GM18519 (cell line): ENCODE results near the gene CACNG3.
"Not testable (repeated sequence)": the region's sequence is repeated elsewhere in the genome, so short reads cannot be mapped to it uniquely, and the experiment has no call there.

ENCODE experiments used
- ATAC-seq: cut with Tn5 transposase; IDR thresholded peaks from one replicate; pipeline ENCODE4 v1.9.1; 2021; ENCODE audit warnings: mild to moderate bottlenecking, moderate library complexity; ENCODE audit not compliant: unreplicated experiment, low FRiP score

Gene CACNG3

DNA sequence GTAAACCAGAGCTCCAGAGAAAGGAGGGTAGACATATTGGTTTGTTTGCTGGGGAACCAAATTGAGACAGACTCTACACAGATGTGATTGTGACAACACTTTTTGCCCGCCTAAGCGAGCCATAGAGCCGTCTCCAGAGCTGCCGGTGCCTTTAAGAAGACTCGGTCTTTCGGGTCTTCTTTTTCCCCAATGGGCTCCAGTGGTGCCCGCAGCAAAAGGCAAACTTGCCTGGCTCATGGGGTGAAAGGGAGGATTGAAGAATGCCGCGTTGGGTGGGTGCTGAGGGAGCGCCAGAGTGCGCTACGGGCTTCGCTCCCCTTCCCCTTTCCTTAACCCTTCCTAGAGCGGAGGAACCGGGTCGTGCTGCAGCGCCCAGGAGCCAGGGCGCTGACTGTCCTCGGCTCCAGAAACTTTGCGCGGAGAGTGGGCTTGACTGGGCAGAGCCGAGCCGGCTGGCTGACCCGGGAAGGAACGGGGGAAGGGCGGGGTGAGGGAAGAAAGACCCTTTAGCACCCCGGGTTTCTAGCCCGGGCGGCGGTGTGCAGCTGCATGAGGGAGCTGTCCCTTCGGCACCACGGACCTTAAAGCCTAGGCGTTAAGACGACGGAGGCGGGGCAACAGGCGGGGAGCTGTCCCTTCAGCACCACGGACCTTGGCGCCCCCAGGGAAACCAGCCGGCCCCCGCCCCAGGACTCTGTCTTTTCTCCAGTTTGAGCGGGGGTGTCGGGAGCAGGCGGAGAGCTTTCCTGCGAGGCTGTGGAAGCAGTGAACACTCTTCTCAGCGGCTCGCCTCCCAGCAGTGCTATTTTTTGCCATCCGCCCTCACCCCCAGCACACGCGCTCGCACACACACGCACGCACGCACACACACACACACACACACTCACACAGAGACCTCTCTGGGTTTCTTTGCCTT is at the start of gene CACNG3:
CACNG3 (plus strand) TSS at position 880 of the 916 bp plus-strand sequence. CDS start 420 bp downstream, outside the sequence.
- ATAC-seq, result no peak

DNA sequence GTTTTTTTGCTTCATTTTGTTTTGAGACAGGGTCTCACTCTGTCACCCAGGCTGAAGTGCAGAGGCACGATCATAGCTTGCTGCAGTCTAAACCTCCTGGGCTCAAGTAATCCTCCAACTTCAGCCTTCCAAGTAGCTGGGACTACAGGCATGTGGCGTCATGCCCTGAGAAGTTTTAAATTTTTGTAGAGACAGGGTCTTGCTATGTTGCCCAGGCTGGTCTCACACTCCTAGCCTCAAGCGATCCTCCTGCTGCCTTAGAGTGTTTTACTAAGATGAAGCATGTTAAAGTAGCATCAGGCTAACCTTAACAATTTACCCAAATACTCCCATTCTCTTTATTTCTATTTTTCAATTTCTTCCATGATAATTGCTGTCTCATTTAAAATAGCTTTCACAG is 49.2 kb upstream of the CACNG3 start:
- ATAC-seq, result no peak

DNA sequence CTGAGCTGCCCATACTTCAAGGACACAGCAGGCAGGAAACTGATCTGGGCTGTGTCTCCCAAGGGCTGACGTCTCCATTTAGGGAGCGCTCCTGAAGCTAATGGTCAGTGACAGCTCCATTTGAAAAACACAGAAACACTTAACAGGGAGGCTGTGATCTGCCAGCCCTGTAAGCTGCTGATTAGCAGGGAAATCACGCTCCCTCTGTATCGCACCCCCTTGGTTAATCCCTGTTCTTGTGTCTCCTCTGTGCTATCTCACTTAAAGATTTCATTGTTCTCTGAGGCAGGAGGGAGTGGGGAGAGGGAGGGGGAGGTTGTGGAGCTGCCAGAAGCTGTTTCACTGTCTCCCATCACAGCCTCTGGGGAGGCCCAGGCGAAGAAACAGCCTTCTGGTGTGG is 47.4 kb upstream of the CACNG3 start:
- ATAC-seq, result no peak

DNA sequence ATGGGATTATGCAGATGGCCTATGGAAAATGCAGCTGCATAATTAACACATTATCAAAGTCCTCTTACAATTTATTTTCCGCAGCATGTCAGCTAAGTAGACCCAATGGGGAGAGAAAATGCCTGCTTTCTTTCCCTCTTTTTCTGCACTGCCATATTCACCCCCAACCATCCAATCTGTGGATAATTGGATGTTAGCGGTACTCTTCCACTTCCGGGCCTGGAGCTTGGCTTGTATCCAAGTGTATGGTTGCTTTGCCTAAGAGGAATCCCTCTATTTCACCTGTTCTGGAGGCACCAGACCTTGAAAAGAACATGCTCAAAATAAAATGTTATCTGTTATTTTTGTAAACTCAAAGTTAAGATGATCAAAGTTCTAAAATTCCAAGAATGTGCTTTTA is 41.1 kb upstream of the CACNG3 start:
- no peak for ATAC-seq

DNA sequence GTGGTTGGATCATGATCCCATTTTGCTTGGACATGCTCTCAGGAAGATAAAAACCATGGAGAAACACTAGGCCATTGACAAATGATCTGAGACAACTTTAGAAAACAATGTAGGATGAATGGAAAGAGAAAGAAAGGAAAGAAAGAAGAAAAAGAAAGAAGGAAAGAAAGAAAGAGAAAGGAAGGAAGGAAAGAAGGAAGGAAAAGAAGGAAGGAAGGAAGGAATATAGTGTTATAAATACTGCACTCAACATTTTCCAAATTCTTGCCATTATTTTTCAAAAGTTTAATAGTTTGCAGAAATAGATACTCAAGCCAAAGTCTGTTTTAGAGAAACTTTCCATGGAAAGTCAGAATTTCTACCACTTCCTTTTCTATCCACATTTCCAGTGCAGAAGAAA is 39.2 kb upstream of the CACNG3 start:
- no peak for ATAC-seq

DNA sequence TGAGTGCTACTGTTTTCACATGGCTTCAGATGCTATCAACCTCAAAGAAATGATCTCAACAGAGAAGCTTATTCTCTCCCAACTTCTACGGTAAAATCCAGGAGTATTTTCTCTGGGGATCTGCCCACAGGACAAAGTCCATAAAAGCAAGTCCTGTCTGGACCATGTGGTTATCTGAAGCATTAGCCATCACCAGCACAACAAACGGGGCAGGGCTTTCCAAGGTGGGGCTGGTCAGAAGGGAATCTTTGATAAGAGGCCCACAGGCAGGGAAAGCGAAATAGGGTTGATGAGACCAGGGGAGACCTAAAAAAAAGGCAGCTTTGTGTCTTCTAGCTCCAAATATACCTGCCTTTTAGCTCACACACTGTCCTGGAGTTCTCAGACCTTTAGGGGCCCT is 38.7 kb upstream of the CACNG3 start:
- ATAC-seq, result no peak

DNA sequence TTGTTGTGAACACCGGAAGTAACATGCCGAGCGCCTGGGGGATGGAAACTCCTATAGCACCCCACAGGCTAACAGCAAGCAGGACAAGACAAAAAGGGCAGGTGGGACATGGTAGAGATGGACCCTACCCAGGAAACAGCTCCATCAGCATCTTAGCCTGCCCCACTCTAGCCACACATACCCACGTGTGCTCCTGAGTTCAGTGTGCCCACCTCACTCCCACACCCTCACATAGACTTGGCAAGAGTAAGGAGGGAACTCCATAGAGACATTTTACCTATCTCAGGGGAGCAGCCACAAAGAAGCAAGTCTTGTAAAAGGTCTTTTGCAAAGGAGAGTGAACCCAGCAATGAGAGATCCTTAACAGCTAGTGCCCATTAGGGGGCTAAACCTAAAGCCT is 37.8 kb upstream of the CACNG3 start:
- ATAC-seq, result no peak

DNA sequence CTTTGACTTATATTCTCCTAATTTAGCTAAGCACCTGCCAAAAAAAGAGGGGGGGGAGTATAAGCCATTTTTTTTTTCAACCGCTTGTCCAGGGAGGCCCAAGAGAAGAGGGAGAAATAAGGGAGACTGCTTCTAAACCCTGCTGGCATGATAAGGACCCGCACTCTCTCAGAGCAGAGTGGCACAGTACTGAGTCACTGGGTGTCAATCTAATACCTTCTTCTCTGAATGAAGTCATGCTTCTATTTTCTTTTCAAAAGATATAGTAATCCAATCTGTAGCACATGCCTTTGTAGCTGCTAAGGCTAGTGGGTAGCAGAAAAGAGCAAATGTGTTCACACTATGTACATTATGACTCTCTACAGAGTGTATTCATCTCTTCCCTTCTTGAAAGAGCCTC is 34.9 kb upstream of the CACNG3 start:
- ATAC-seq, result no peak

DNA sequence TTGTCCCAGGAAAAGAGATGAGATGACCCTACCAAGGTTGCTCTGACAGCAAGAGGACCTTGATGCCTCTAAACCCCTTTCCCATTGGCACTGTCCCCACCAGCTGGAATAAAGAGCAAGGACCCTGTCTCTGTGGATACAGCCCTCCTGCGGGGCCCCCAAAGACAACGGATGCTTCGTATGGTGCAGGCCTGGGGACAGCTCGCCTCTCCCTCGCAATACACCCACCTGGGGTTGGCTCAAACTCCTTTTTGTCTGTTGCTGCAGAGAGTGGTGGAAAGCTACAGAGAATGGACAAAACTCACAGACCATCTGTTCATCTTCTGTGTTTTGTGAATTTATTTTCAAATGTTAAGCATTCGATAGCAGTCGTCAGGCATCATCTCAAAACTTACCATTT is 27.6 kb upstream of the CACNG3 start:
- ATAC-seq, result no peak

DNA sequence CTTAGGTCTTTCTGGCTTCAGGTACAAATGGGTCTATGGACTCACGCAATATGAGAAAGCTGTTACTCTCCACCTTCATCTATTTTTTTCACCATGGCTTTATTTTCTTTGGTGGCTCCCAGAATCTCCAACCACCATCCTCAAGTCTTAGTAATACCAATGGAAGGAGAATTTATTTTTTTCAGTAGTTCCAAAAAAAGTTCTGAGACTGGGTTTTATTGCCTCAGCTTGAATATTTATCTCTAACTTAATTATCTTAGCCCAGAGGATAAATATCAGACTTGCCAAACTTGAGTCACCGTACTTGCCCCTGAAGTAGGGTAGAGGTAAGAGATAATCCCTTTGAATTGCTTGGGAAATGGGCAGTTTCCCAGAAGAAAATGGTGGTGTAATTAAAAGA is 23.2 kb upstream of the CACNG3 start:
- ATAC-seq, result no peak

DNA sequence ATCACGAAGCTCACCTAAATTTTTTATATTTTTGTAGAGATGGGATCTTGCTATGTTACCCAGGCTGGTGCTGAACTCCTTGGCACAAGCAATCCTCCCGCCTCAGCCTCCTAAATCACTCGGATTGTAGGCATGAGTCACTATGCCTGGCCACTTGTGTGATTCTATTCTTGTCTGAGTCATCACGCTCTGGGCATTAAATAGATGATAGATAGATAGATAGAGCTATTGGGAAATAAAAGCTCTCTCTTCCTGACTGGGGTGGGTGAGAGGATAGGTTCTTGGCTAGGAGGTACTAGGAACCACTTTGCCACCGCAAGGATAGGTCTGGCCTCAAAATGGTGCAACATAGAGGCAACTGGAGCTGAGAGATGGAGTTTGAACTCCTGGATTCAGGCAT is 21.4 kb upstream of the CACNG3 start:
- no peak for ATAC-seq

DNA sequence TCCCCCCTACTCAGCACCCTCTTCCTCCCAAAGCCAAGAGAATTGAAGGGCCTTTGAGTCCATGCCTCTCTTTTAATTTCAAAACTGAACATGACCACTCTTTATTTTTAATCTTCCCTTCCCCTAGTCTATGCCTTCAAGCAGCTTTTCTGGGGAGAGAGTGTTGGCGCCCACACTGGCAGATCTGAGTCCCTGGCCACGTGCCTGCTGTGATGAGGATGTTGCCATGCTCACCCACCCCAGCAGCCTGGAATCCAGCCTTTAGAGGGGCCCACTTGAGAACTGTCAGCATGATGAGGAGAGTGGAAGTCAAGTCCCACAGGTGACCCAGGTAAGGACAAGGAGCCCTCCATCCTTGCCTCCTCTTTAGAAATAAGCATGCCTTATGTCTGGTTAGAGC is 20.3 kb upstream of the CACNG3 start:
- ATAC-seq, result no peak

DNA sequence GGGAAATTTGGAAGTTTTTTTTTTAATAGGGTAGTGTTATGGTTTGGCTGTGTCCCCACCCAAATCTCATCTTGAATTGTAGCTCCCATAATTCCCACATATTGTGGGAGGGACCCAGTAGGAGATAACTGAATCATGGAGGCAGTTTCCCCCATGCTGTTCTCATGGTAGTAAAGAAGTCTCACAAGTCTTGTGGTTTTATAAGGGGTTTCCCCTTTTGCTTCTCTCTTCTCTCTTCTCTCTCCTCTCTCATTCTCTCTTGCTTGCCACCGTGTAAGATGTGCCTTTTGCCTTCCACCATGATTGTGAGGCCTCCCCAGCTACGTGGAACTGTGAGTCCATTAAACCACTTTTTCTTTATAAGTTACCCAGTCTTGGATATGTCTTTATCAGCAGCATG is 17.3 kb upstream of the CACNG3 start:
- ATAC-seq, result not testable (repeated sequence)

DNA sequence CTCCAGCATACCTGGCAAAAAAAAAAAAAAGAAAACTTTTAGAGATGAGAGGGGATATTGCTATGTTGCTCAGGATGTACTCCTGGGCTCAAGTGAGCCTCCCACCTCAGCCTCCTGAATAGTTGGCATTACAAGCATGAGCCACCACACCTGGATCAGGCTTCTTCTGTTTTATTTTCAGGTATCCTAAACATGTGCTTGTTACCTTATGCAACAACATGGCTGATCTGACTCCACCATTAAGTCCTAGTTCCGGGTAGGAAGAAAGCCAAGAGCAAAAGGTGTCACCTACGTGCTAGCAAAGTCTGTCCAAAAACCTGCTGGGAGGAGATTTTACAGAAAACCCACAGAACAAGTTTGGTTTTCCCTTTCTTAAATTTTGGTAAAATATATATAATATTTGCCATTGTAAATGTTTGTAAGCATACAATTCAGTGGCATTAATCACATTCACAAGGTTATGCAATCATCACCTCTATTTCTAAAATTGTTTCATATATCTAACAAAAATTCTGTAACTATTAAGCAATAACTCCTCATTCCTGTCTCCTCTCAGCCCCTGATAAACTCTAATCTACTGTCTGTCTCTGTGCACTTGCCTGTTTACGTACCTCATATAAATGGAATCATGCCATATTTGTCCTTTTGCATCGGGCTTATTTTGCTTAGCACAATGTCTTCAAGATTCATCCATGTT is 9.1 kb upstream of the CACNG3 start:
- no peak for ATAC-seq

DNA sequence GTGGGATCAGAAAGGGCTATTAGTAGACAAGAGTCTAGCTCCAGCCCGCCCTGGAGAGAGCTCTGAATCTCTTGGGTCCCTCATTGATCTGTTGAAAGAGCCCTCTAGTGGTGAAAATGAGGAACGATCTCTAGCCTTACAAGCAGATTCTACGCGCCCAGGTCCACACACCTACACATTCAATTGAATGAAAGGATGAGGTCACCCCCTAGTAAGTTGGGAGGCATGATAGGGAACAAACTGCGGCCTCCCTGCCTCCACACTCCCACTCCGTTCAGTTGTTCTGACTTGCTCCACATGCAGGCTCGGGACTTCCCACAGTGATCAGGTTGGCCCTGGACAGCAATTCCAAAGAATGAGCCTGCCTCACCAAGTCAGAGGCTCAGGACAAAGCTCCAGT is 2.9 kb upstream of the CACNG3 start:
- ATAC-seq, result no peak

DNA sequence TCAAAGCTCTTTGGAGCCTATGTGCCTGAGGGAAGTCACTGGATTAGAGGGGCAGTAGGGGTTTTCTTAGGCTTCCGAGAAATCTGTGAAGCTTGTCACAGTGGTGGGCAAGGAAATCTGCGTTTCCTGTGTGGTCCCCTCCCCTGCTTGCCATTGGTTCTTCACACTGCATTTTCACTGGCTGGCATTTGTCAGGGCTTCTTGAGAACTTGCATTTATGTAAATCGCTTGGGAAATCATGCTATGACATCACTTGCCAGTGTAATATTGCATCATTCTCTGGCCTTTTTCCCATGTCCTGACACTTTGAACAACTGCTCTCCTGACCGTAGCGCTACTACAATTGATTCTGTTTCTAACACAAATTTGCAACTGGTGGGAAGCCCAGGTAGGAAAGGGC is 1.8 kb downstream of the CACNG3 start:
- no peak for ATAC-seq

DNA sequence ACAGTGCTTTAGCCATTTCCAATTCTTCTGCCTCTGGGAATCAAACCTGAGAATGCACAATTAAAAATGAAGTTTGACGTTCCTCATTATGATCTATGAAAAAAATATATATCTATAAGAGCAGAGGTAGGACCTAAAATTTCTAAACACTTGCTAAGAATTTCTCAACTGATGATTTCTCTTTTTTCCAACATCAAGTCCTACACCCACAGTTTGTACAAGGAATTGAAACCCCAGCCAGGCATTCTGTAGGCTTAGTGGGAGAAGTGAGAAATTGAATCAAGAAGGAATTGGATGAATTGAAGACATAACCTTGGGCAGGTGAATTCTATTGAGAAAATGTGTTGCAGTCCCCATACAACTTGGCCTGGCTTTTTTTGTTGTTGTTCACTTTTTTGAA is 2.7 kb downstream of the CACNG3 start:
- no peak for ATAC-seq

DNA sequence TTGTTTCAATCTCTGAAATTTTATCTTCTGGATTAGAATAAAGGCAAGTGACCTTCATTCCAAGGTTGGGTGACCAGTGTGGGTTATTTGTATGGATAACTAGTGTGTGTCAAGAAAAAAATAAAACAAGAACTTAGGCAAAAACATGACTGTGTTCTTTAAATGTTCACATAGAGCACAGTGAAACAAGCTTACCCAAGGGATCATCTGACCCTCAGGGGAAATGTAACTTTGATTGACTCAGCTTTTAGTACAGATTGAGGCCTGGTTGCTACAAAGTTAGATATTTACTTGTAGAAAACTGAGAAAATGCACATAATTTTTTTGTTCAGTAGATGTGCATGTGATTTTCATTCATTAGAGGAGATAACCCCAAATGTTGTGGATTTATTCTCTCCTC is 6.7 kb downstream of the CACNG3 start:
- no peak for ATAC-seq

DNA sequence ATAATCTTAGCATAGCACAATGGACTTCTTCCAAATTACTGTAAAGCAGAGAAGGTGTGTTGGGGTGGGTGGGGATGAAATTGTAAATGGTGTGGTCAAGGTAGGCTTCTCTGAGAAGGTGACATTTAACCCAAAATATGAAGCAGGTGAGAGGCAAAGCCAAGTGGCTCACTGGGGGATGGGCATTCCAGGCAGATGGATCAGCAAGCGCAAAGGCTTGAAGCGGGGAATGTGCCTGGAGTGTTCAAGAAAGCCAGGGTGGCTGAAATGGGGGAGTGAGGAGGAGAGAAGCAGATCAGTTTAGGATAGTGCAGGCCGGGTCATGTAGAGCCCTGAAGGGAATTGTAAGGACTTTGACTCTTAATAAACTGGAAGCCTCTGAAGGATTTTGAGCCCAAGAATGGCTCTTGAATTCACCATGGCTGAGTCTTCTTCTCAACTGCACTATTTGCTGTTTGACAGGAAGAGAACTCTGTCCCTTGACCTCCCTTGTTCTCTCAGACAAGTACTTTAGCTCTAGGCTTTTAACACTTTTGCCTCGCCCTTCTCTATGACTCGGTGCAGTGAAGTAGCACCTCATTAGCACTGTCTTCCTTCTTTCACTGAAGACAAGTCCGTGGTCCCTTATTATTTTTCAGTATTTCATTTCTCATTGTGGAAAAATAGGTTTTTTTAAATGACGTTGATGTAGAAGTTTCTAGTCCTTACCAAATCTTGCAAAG is 14.7 kb downstream of the CACNG3 start:
- no peak for ATAC-seq

DNA sequence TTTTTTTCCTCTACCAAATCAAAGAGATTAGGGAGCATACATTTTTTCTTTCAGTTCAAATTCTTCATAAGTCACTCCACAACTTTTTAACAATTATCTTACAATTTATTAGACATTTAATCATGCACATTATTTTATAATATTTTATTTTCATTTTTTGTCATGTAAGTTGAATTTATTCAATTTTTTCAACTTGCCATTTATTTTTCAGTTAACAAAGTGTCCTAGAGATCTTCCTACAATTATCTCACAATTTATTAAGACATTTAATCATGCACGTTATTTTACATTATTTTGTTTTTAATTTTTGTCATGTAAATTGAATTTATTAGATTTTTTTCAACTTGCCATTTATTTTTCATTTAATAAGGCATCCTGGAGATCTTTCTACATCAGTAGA is 16.2 kb downstream of the CACNG3 start:
- no peak for ATAC-seq

DNA sequence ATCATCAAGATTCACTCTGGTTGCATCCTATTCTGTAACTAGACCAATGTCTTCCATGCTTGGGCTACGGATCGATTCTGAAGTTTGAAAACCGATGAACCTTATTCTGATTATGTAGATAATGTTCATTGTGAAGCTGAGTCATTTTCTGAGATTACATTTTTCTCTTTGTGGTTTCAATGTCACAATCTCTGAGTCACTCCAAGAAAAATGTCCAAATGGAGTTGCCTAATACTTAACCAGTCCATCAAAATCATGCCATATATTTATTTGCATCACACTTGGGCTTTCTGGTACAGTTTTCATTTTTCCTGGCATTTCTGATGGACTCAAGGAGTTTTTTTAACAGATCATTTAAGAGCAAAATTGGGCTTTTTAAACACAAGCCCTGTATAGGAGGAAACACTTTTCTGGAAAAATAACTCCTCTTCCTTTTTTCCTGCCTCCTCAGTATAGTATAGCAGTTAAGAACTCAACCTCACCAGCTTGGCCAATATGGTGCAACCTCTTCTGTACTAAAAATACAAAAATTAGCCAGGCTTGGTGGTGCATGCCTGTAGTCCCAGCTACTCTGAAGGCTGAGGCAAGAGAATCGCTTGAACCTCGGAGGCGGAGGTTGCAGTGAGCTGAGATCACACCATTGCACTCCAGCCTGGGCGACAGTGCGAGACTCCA is 17.5 kb downstream of the CACNG3 start:
- no peak for ATAC-seq
